IMR-90 (cell line): ENCODE data around the gene GNAZ. TPM values are rescaled to one million over a fixed set of nuclear protein-coding genes. Genes with fewer than 3 reads are reported as not detected.

Experiments used
- ATAC-seq: fragments of 200-7000 bp; cut with Tn5 transposase; 2 replicates; pipeline ENCODE4 v1.9.1; 2020; ENCODE audit warnings: low read depth, mild to moderate bottlenecking, moderate library complexity
- BruUV-seq: library from RNA; stranded (reverse); fragments of 400-500 nt; replicated peaks from 2 replicates; lab custom pipeline; 2021; lab: Mats Ljungman, UMichigan
- CTCF ChIA-PET: fragments of 300-600 bp; formaldehyde crosslinking; extraction: SDS; loops from one replicate; lab custom pipeline; 2021; ENCODE audit warnings: antibody characterized with exemption; lab: Yijun Ruan, JAX
- POLR2A ChIA-PET: fragments of 300-600 bp; sonication (Branson Sonifier 250); formaldehyde crosslinking; loops from one replicate; lab custom pipeline; 2022; ENCODE audit warnings: antibody characterized with exemption; ENCODE audit not compliant: unreplicated experiment; lab: Charles Lee
- DNase-seq: peaks from one replicate; pipeline ENCODE4 v3.0.0; 2013
- H2AFZ ChIP-seq: replicated peaks from 2 replicates; pipeline ENCODE3; 2013; ENCODE audit warnings: low read length, mild to moderate bottlenecking; ENCODE audit not compliant: poor library complexity
- H2AK5ac ChIP-seq: 2 replicates; pipeline ENCODE4 v1.6.1; 2013; ENCODE audit warnings: low read depth, low read length, inconsistent platforms
- H2AK9ac ChIP-seq: replicated peaks from 2 replicates; pipeline ENCODE3; 2013; ENCODE audit warnings: mild to moderate bottlenecking, low read depth, low read length, moderate library complexity; ENCODE audit not compliant: poor library complexity
- H2BK120ac ChIP-seq: 2 replicates; pipeline ENCODE4 v1.6.1; 2013; ENCODE audit warnings: low read depth, low read length, inconsistent platforms
- H2BK15ac ChIP-seq: 3 replicates; pipeline ENCODE4 v1.6.1; 2013; ENCODE audit warnings: low read depth, low read length, inconsistent platforms
- H2BK20ac ChIP-seq: 2 replicates; pipeline ENCODE4 v1.6.1; 2013; ENCODE audit warnings: low read depth, mild to moderate bottlenecking, inconsistent platforms, low read length, moderate library complexity
- H2BK5ac ChIP-seq: 2 replicates; pipeline ENCODE4 v1.6.1; 2013; ENCODE audit warnings: mild to moderate bottlenecking, low read depth, low read length, inconsistent platforms; ENCODE audit not compliant: poor library complexity, severe bottlenecking
- H3K14ac ChIP-seq: replicated peaks from 2 replicates; pipeline ENCODE4 v1.6.1; 2013; ENCODE audit warnings: low read depth, low read length, inconsistent platforms
- H3K18ac ChIP-seq: 2 replicates; pipeline ENCODE4 v1.6.1; 2013; ENCODE audit warnings: low read depth, low read length, control low read depth
- H3K23ac ChIP-seq: 2 replicates; pipeline ENCODE4 v1.6.1; 2013; ENCODE audit warnings: low read depth, low read length, inconsistent platforms
- H3K27ac ChIP-seq: 2 replicates; pipeline ENCODE4 v1.5.1; 2013; ENCODE audit warnings: mild to moderate bottlenecking, control low read depth, low read length; ENCODE audit not compliant: insufficient read depth
- H3K27me3 ChIP-seq: 2 replicates; pipeline ENCODE4 v1.6.1; 2013; ENCODE audit warnings: low read length; ENCODE audit not compliant: control insufficient read depth, insufficient read depth
- H3K36me3 ChIP-seq: 2 replicates; pipeline ENCODE4 v1.6.1; 2013; ENCODE audit warnings: low read length, mixed read lengths; ENCODE audit not compliant: control insufficient read depth, insufficient read depth
- H3K4ac ChIP-seq: 2 replicates; pipeline ENCODE4 v1.6.1; 2013; ENCODE audit warnings: low read depth, low read length, inconsistent platforms
- H3K4me1 ChIP-seq: 2 replicates; pipeline ENCODE4 v1.6.1; 2013; ENCODE audit warnings: low read length, mixed read lengths; ENCODE audit not compliant: control insufficient read depth, insufficient read depth
- H3K4me2 ChIP-seq: 2 replicates; pipeline ENCODE4 v1.6.1; 2013; ENCODE audit warnings: low read depth, mild to moderate bottlenecking, control low read depth, low read length, moderate library complexity
- H3K4me3 ChIP-seq: 2 replicates; pipeline ENCODE4 v1.5.1; 2013; ENCODE audit warnings: low read depth, mild to moderate bottlenecking, control low read depth, low read length, moderate library complexity; ENCODE audit not compliant: insufficient read depth
- H3K56ac ChIP-seq: 2 replicates; pipeline ENCODE4 v1.6.1; 2013; ENCODE audit warnings: low read length, inconsistent platforms; ENCODE audit not compliant: insufficient read depth; ENCODE audit errors: extremely low read depth
- H3K79me1 ChIP-seq, 2 experiments: 2 replicates each; pipeline ENCODE4 v1.6.1; 2013; ENCODE audit warnings: low read length in 2 of 2, inconsistent platforms in 1 of 2, low read depth in 1 of 2
- H3K9ac ChIP-seq: 2 replicates; pipeline ENCODE4 v1.6.1; 2013; ENCODE audit warnings: low read depth, low read length, control low read depth
- H3K9me1 ChIP-seq: 2 replicates; pipeline ENCODE4 v1.6.1; 2013; ENCODE audit warnings: low read length, inconsistent platforms; ENCODE audit not compliant: insufficient read depth
- H3K9me3 ChIP-seq: 2 replicates; pipeline ENCODE4 v1.6.1; 2013; ENCODE audit warnings: low read length; ENCODE audit not compliant: control insufficient read depth, insufficient read depth
- H4K20me1 ChIP-seq: 2 replicates; pipeline ENCODE4 v1.6.1; 2013; ENCODE audit warnings: low read length, inconsistent platforms; ENCODE audit not compliant: insufficient read depth
- H4K5ac ChIP-seq: 2 replicates; pipeline ENCODE4 v1.6.1; 2013; ENCODE audit warnings: mild to moderate bottlenecking, low read depth, low read length, control low read depth
- H4K8ac ChIP-seq, 2 experiments: 2 replicates each; pipeline ENCODE4 v1.6.1; 2013; ENCODE audit warnings: low read depth in 2 of 2, low read length in 2 of 2, control low read depth in 1 of 2, inconsistent platforms in 1 of 2
- H4K91ac ChIP-seq: 2 replicates; pipeline ENCODE4 v1.6.1; 2013; ENCODE audit warnings: low read depth, low read length, inconsistent platforms; ENCODE audit not compliant: insufficient read depth
- BHLHE40 ChIP-seq: fragments of 150-350 bp; IDR thresholded peaks from 2 replicates; pipeline ENCODE4 v1.6.1; 2016; ENCODE audit warnings: mild to moderate bottlenecking, low read depth, low read length
- CEBPB ChIP-seq: IDR thresholded peaks from 2 replicates; pipeline ENCODE4 v1.6.1; 2012; ENCODE audit warnings: low read depth, low read length, improper control_type of control experiment
- MAZ ChIP-seq: IDR thresholded peaks from 2 replicates; pipeline ENCODE4 v1.6.1; 2012; ENCODE audit warnings: low read depth, mild to moderate bottlenecking, low read length, improper control_type of control experiment, moderate library complexity, borderline replicate concordance
- NFE2L2 ChIP-seq: fragments of 150-350 bp; IDR thresholded peaks from 2 replicates; pipeline ENCODE4 v1.6.1; 2016; ENCODE audit warnings: low read depth, mild to moderate bottlenecking, low read length
- RFX5 ChIP-seq: IDR thresholded peaks from 2 replicates; pipeline ENCODE4 v1.8.0; 2012; ENCODE audit warnings: low read depth, mild to moderate bottlenecking, low read length, moderate library complexity
- WGBS, 2 experiments: methylation state at CpG; one replicate each; pipeline versions ENCODE4 v1.1.5 to v1.1.7; 2013; ENCODE audit warnings: missing lambda C conversion rate in 2 of 2; ENCODE audit not compliant: insufficient read length in 1 of 2; ENCODE audit errors: extremely low coverage in 2 of 2; 5-methylcytosine and 5-hydroxymethylcytosine counted together
- dilution Hi-C: fragments of 300-500 bp; cut with HindIII; formaldehyde crosslinking; loops from one replicate; pipeline ENCODE4 v1.14.3; 2018; ENCODE audit warnings: low sequenced_read_pairs; ENCODE audit not compliant: unreplicated experiment
- in situ Hi-C: fragments of 300-500 bp; cut with MboI; formaldehyde crosslinking; loops from 3 replicates; pipeline ENCODE4 v1.14.3; 2019; ENCODE audit warnings: low sequenced_read_pairs, inconsistent platforms, mixed read lengths
- intact Hi-C: fragments of 100-400 bp; cut with micrococcal nuclease; formaldehyde crosslinking; loops from 2 replicates; pipeline ENCODE4 v1.10.0; 2022
- polyA plus RNA-seq, 3 experiments: library from polyadenylated mRNA; depleted of rRNA; stranded (reverse); fragments of >200 nt; gene quantifications; 2 replicates each; pipeline ENCODE4 v1.2.3, GENCODE V29; 2012; ENCODE audit warnings: low replicate concordance in 1 of 3
- total RNA-seq: library from RNA; depleted of rRNA; stranded (reverse); fragments of >200 nt; gene quantifications from 2 replicates; pipeline ENCODE4 v1.2.3, GENCODE V29; 2012
- TF ChIP-seq, protein P1 (sequence below): fragments of 150-350 bp; IDR thresholded peaks from 2 replicates; pipeline ENCODE4 v1.6.1; 2016; ENCODE audit warnings: low read depth, mild to moderate bottlenecking, low read length, moderate library complexity, borderline replicate concordance

The GNAZ gene
- total and polyA plus RNA-seq, 2 of the 4 experiments (the other 2 are of a cell fraction), result 1.5 to 2.5 TPM

DNA sequence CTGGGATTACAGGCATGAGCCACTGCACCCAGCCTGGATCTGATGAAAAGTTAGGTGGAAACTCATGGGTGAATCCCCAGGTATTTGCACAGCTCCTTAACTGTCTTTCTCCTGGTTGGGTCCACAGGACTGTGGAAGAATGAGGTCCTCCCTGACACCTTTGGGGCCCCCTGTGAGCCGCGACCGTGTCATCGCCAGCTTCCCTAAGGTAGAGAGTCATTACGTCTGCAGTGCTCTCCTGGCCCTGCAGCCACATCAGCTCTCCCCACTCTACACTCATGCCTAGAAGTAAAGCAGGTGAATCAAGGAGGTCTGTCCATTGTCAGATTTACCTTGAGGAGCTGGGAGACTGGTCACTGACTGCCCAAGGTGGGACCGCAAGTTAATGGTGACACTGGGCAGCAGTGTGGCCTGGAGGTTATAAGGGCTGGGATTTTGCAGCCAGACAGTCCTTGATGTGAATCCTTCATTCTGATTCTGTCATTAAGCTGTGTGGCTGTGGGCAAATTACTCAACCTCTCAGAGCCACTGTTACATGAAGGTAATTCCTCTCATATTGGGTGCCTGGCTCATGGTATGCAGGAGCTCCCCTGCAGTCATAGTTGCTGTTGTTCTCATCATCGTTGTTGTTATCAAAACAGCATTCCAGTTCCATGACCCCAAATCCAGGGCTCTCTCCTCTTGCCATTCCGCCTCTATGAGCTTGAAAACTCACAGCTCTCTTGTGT, 76.3 kb downstream of the GNAZ start:
- no peaks in the 10 kb centered on the region for H3K9me3 ChIP-seq
- no TSS peak for BruUV-seq
- no peak overlapping the region for H2AK9ac ChIP-seq
- no peak overlapping the region for H3K4me2 ChIP-seq
- 0 out of 2 replicates have a peak overlapping the region, but pooled peaks have one; percentile 10 for H2AK5ac ChIP-seq
- no peaks in the 10 kb centered on the region for H3K36me3 ChIP-seq
- no peak overlapping the region for H2BK120ac ChIP-seq
- H2AFZ ChIP-seq, result no peak overlapping the region
- H3K23ac ChIP-seq, result no peak overlapping the region
- no peak overlapping the region for H4K8ac ChIP-seq
- no peak overlapping the region for H3K27ac ChIP-seq
- TF ChIP-seq CEBPB (no peak), MAZ (no peak), BHLHE40 (no peak), NFE2L2 (no peak), RFX5 (no peak)
- TF ChIP-seq, protein P1, sequence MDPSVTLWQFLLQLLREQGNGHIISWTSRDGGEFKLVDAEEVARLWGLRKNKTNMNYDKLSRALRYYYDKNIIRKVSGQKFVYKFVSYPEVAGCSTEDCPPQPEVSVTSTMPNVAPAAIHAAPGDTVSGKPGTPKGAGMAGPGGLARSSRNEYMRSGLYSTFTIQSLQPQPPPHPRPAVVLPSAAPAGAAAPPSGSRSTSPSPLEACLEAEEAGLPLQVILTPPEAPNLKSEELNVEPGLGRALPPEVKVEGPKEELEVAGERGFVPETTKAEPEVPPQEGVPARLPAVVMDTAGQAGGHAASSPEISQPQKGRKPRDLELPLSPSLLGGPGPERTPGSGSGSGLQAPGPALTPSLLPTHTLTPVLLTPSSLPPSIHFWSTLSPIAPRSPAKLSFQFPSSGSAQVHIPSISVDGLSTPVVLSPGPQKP, result no peak
- no peak overlapping the region for H3K4me3 ChIP-seq
- H2BK15ac ChIP-seq, result no peak overlapping the region
- ATAC-seq, result no peak
- no peak overlapping the region for H3K18ac ChIP-seq
- dilution Hi-C loops, result no loop called here
- H4K20me1 ChIP-seq, result 0 out of 2 replicates have a peak, but pooled peaks cover 4% of the 10 kb centered on the region
- WGBS, 2 experiments, result no CpG with 5 or more reads among the region's 8 CpGs
- H3K9ac ChIP-seq, result no peak overlapping the region
- no peak overlapping the region for H3K14ac ChIP-seq
- in situ Hi-C loops, result no loop called here
- H3K4me1 ChIP-seq, result peaks cover 17% of the 10 kb centered on the region
- H3K9me1 ChIP-seq, result peaks cover 6% of the 10 kb centered on the region; the same call in 1 of the 2 replicates
- no peaks in the 10 kb centered on the region for H3K27me3 ChIP-seq
- H4K91ac ChIP-seq, result no peak overlapping the region
- intact Hi-C loops, result no loop called here
- peaks cover 0 to 6% of the 10 kb centered on the region in 2 experiments; a peak in 1 of 4 replicates for H3K79me1 ChIP-seq
- H2BK20ac ChIP-seq, result no peak overlapping the region
- no peak for DNase-seq
- ChIA-PET CTCF (interaction anchor here (0.6 kb wide), 1 partner anchor 15 kb away, joined by 3 read pairs; no protein-coding TSS in a partner anchor), POLR2A (no interaction called here)
- H3K4ac ChIP-seq, result no peak overlapping the region; the same call in 1 of the 2 replicates
- no peak overlapping the region for H2BK5ac ChIP-seq
- no peak overlapping the region for H3K56ac ChIP-seq
- no peak overlapping the region for H4K5ac ChIP-seq
